Stimulated activated CD8-positive, alpha-beta memory T cell treated with anti-CD3 and anti-CD28 coated beads, Interleukin-7, amount 100 ng/mL, for 4 hours (primary cell): Measurements from ENCODE around the gene TRDN.
"Not testable (repeated sequence)": the region's sequence is repeated elsewhere in the genome, so short reads cannot be mapped to it uniquely, and the experiment has no call there.

Source experiments
- DNase-seq, 2 donors: peaks; one replicate each; pipeline ENCODE4 v3.0.0-alpha.2; 2020; ENCODE audit warnings: low read depth in 2 of 2

TRDN gene

DNA sequence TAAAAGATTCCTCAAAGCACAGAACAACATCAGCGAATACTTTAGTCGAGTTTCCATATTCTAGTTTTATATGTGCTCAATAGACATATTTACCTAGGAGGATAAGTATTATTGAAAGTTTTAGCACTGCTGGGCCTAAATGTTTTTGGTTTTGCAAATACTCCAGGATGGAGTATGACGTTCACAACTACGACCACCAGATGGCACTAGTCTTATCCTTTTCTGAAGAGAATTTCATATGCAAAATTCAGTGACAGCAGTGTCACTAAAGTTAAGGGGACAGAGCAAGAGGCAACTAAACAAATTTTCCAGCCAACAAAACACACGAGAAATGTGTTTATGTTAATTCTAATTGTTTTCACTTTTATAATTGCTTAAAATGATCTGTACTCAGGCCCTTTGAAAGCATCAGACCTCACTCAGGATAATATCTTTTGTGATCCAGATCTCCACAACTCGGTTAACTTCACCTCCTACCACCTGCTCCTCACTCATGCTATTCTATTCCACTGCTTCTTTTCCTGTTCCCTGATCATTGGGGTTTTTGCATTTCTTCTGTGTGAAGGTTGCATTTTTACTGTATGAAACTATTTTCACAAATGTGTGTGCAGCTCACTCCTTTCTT, 220.8 kb downstream of the TRDN start:
- no peak for DNase-seq

GRCh38 chr6:123404975-123405374, 231.8 kb downstream of the TRDN start:
- no peak for DNase-seq

DNA sequence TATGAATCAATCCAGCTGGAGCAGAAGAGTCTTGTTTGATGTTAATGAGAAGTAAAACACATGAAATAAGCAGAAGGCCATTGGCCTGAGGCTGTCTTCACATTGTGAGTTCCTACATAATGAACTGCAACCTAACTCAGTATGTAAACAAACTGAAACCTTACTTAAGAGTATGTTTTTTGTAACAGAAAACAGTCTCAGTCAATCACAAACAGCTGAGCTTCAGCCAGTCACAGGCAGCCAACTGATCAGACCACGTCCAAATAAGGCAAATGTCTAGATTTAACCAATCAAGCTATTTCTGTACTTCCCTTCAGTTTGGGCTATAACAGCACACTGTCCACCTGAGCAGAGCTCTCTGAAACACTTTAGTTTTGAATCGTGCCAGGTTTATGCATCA, 234.7 kb downstream of the TRDN start:
- no peak for DNase-seq

DNA sequence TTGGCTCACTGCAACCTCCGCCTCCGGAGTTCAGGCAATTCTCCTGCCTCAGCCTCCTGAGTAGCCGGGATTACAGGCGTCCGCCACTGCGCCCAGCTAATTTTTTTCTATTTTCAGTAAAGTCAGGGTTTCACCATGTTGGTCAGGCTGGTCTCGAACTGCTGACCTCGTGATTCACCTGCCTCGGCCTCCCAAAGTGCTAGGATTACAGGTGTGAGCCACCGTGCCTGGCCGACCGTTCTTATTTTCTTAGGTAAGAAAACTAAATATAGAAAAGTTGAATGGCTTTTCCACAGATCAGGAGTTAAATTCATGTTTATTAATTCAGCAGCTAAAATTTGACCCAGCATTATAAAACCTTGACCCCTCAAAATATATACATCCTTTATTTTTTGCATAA, 238.7 kb downstream of the TRDN start:
- no peak for DNase-seq

DNA sequence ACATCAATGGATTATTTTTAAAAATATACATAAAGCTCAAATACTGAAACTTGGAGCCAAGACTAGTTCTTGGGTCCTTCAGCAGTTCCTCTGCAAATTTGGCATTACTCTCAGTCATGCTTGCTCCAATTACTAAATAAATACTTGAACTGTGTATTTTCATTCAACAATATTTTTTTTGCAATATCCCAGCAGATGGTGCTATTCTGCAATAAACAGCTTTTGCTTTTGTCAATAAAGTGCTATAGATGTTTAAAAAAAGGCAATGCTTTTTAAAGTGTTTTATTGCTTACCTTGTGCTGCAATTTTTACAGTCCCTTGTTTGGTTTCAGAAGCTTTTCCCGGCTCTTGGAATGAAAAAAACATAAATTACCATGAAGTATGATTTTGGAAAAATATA, 243.4 kb downstream of the TRDN start:
- no peak for DNase-seq

DNA sequence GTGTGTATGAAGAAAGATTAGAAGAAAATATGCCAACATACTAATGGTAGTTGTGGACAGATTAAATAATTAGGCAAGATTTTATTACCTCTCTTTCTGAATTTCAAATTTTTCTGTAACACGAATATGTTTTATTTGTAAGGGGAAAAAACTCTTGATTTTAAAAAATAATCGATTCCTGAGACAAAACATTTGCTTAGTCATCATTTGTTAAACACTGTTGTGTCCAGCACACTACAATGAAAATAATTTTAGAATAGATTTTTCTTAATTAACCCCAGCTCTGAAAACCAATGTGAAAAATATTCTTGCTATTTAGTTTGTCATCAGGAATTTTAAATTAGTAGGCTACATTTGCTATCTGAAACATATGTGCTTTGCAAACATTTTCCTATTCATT, 253.0 kb downstream of the TRDN start:
- no peak for DNase-seq

GRCh38 chr6:123380257-123380656, 256.5 kb downstream of the TRDN start:
- no peak for DNase-seq

GRCh38 chr6:123372737-123373136, 264.0 kb downstream of the TRDN start:
- no peak for DNase-seq

DNA sequence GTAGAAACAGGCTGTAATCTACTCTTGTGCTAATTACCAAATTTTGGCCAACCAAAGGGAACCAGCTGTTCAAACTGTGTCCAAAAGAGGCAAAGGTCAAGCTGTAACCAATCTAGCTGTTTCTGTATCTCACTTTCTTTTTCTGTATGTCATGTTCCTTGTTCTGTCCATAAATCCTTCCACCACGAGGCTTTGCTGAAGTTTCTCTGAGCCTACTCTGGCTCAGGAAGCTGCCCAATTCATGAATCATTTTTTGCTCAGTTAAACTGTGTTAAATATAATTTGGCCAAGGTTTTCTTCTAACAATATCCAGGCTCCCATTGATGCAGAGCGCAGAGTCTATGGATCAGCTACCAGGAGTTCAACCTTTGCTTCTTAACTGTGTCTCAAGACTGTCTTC, 272.8 kb downstream of the TRDN start:
- DNase-seq: no peak

DNA sequence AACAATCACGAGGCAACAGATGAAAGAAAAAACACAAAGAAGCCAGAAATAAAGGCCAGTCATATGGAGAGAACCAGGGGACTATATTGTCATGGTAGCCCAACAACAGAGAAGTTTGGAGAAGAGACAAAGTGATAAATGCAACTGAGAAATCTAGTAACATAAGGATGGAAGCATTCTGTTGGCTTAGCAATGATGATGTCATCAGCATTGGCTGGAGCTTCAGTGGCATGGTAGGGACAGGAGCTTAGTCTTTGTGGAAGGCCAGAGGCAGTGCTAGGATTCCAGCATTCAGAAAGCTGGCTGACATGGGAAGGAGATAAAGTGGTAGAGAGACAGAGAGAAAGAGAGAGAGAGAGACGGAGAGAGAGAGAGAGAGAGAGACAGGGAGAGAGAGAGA, 276.4 kb downstream of the TRDN start:
- no peak for DNase-seq

DNA sequence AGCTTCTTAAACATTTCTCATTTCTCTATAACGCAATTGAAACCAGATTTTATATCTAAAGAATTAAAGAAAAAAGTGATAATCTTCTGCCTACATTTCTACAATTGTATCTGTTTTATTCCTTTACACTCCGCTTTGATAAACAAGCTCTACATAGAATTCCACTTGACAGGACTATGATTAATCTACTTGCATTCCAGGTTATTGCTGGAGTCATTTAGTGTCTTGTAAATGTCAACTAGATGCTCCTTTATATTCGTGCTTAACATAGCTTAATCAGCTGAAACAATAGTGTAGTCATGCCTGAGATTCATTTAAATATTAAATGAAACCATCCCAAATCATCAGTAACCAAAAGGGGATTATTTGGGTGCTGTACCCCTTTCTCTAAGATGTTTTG, 284.0 kb downstream of the TRDN start:
- no peak for DNase-seq

DNA sequence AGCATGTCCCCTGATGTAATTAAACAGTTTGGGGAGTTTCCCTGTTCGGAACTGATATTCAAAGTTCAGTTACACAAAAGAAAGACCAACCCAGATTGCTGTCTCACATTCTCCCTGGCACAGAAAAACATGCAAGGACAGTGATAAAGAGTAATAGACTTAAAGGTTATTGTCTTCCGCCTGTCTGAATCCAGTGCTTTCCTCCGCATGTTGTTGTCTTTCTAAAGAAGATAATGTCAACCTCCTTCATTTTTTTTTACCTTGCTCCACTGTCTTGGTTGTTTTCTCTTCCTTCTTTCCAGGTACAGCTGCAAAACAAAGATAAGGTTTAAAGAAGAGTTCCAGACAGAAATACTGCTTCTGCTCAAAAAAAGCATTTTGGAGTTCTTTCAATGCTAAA, 284.5 kb downstream of the TRDN start:
- DNase-seq: no peak

GRCh38 chr6:123343836-123344235, 292.9 kb downstream of the TRDN start:
- DNase-seq: no peak

- DNase-seq: no peak
Observed at GRCh38 chr6:123338394-123338793, 298.4 kb downstream of the TRDN start.

- DNase-seq: no peak
Observed at GRCh38 chr6:123333000-123333756, 303.6 kb downstream of the TRDN start.

GRCh38 chr6:123332070-123332469, 304.7 kb downstream of the TRDN start:
- no peak for DNase-seq

DNA sequence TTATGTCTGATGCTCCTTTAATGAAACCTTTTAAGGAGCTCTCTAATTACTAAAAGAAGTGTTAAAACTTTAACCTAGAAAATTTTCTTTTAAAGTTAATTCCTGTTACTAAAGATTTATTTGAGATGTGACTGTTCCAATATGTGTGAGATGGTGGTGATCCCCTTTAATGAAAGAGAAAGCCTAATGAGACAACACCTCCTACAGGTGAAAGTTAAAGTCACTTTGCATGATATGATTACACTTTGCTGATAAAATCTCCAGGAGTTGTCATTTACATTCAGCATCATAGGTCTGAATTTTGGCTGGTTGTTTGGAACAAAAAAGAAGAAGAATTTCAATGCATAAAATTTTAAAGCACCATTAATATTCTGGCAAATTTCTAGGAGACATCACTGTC, 307.4 kb downstream of the TRDN start:
- no peak for DNase-seq

GRCh38 chr6:123323452-123324329, 313.1 kb downstream of the TRDN start:
- no peak for DNase-seq

DNA sequence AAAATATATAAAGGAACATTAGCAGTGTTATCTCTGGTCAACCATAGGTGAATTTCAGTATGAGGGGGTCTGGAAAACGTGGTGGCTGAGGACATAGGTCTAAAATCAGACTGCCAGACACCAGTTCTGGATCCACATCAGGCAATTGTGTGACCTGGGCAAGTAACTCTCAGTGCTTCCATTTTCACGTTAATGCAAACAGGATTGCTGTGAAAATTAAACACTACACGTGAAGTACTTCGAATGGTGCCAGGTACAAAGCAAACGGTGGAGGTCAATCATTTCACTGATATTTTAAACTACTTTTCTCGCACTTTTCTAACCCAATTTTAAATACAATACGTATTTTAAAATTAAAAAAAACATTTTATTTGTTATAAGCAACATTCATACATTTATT, 315.7 kb downstream of the TRDN start:
- no peak for DNase-seq

GRCh38 chr6:123316733-123317323, 319.9 kb downstream of the TRDN start:
- no peak for DNase-seq

GRCh38 chr6:123314459-123314858, 322.3 kb downstream of the TRDN start:
- not testable (repeated sequence) for DNase-seq

DNA sequence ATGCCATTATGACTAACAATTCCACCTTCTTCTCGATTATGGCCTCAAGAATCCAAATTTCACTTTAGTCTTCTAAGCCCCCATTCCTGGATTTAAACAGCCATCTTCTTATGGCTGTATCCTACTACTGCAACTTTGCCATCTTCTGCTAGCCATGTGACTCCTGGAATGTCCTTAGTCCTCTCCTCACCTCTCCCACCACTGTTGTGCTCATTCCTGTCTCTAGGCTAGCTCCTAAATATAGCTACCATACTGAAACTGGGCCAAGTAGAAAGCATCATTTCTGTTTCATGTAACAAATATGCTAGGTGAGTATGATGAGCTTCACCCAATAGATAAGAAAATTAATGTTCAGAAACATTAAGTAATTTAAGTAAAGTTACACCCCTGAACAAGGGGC, 327.6 kb downstream of the TRDN start:
- no peak for DNase-seq
